GM23248 (cell line): ENCODE data around the gene THOC7.

Experiments used
- EZH2 ChIP-seq: fragments of 200-600 bp; sonication (generic); IDR thresholded peaks from 2 replicates; pipeline ENCODE4 v1.6.1; 2018; ENCODE audit warnings: antibody characterized with exemption, mild to moderate bottlenecking; ENCODE audit not compliant: insufficient read depth, poor library complexity, severe bottlenecking
- EZH2phosphoT487 ChIP-seq: fragments of 200-600 bp; sonication (generic); IDR thresholded peaks from 2 replicates; pipeline ENCODE4 v1.6.1; 2018; ENCODE audit warnings: antibody characterized with exemption, moderate library complexity, mild to moderate bottlenecking, low read depth; ENCODE audit not compliant: insufficient read depth

DNA sequence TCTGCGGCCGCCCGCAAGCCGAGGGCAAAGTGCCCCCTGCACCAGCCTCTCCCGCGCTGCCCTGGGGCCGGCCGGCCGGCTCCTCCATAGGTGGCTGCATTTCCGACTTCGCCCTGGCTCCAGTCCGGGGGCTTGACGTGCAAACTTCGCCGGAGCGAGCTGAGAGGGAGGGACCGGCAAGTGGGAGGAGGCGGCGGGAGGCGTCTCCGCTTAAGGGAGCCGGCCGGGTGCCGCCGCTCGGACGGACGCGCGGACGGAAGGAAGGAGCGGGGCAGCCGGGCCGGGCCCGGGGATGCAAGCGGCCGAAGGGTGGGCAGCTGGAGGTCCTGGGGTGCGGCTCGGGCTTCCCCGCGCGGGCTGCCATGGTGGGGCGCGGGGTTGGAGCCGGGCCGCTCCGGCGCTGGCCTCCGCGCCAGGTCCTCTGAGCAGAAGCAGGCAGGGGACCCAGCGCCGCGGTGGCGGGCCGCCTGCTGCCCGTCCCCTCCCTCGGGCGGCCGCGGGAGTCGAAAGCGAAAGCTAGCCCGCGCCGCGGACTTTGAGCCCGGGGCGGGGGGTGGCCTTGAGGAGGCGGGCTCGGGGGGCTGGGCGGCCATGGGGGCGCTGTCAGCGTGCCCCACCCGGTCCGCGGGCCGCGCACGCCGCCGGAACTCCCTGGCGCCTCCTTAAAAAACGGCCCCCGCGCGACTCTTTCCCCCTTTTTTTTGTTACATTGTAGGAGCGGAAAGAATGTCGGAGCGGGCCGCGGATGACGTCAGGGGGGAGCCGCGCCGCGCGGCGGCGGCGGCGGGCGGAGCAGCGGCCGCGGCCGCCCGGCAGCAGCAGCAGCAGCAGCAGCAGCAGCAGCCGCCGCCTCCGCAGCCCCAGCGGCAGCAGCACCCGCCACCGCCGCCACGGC, 48.5 kb upstream of the THOC7 start, which contains the start of gene SCAANT1:
- no peak for TF ChIP-seq EZH2phosphoT487
- no peak for TF ChIP-seq EZH2
